Tibial artery (tissue), 4 donors: ENCODE data around the gene POM121L2.

ENCODE experiments used
- DNase-seq, 2 donors: peaks; one replicate each; pipeline ENCODE4 v3.0.0-alpha.2; 2019
- H3K27ac ChIP-seq, 2 donors: fragments of 200-600 bp; sonication (generic) in 1 of 2; 1 replicate in 1 of 2; 2 replicates in 1 of 2; pipeline ENCODE4 v1.5.1; 2018 to 2019; ENCODE audit warnings: mild to moderate bottlenecking in 1 of 2
- H3K27me3 ChIP-seq, 2 donors: fragments of 200-600 bp; sonication (generic) in 1 of 2; one replicate each; pipeline versions ENCODE4 v1.5.1 to v1.6.0; 2016 to 2019
- H3K36me3 ChIP-seq, 3 donors: fragments of 200-600 bp; sonication (generic) in 2 of 3; one replicate each; pipeline ENCODE4 v1.5.1; 2016 to 2019; ENCODE audit warnings: mild to moderate bottlenecking in 2 of 3
- H3K4me1 ChIP-seq, 4 donors: fragments of 200-600 bp; sonication (generic) in 2 of 4; 1 replicate in 3 of 4; 2 replicates in 1 of 4; pipeline ENCODE4 v1.5.1; 2016 to 2019
- H3K4me3 ChIP-seq, 2 donors: fragments of 200-600 bp; sonication (generic) in 1 of 2; 1 replicate in 1 of 2; 2 replicates in 1 of 2; pipeline ENCODE4 v1.5.1; 2018 to 2019; ENCODE audit warnings: mild to moderate bottlenecking in 2 of 2
- H3K9me3 ChIP-seq, 3 donors: fragments of 200-600 bp; sonication (generic) in 1 of 3; one replicate each; pipeline ENCODE4 v1.5.1; 2016 to 2019
- intact Hi-C: fragments of 100-400 bp; cut with DNase I; formaldehyde crosslinking; loops from one replicate; pipeline ENCODE4 v1.15.0; 2023; ENCODE audit warnings: low total_unique reads
- TF ChIP-seq, protein P1 (sequence below), 2 experiments: fragments of 200-600 bp in 1 of 2; fragments of 450-650 bp in 1 of 2; IDR thresholded peaks; one replicate each; pipeline ENCODE4 v1.5.1; 2017 to 2019; ENCODE audit warnings: antibody characterized with exemption in 2 of 2, mild to moderate bottlenecking in 1 of 2, moderate library complexity in 1 of 2

Gene POM121L2

DNA sequence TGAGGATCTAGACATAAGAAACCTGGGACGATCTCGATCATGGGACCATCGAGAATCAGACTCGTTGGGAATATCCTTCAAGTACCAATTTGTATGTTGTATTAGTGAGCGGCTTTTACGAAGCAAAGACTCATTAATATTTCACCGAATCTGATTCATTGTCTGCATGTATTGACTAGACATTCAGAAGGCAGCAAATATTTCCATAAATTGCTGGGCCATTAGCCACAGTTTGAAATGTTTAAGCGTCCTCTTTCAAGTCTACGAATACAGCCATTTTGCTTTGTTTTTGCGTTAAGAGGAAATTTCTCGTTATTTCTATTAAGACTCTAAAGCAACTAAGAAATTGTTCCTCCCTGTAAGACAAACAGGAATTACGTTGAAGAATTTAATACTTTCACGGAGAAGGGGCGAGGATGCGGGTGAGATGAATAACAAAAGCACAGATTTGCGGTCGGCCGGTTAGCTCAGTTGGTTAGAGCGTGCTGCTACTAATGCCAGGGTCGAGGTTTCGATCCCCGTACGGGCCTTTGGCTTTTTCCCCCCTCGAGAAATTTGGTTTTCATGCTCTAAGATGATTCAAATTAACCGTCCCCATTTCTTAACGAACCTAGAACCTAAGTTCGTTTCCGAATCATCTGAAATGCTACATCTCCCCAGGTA, 18.5 kb downstream of the POM121L2 start:
- peaks cover 0 to 89% of the 10 kb centered on the region in 2 donors for H3K27me3 ChIP-seq
- no peaks in the 10 kb centered on the region for H3K4me1 ChIP-seq
- peaks cover 0 to 14% (median 11%) of the 10 kb centered on the region in 3 donors for H3K9me3 ChIP-seq
- no peak overlapping the region for H3K27ac ChIP-seq
- TF ChIP-seq, protein P1, sequence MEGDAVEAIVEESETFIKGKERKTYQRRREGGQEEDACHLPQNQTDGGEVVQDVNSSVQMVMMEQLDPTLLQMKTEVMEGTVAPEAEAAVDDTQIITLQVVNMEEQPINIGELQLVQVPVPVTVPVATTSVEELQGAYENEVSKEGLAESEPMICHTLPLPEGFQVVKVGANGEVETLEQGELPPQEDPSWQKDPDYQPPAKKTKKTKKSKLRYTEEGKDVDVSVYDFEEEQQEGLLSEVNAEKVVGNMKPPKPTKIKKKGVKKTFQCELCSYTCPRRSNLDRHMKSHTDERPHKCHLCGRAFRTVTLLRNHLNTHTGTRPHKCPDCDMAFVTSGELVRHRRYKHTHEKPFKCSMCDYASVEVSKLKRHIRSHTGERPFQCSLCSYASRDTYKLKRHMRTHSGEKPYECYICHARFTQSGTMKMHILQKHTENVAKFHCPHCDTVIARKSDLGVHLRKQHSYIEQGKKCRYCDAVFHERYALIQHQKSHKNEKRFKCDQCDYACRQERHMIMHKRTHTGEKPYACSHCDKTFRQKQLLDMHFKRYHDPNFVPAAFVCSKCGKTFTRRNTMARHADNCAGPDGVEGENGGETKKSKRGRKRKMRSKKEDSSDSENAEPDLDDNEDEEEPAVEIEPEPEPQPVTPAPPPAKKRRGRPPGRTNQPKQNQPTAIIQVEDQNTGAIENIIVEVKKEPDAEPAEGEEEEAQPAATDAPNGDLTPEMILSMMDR (IDR thresholded peaks at IDR 0.05) = no peak
- no peak overlapping the region for H3K4me3 ChIP-seq
- intact Hi-C loops = no loop called here
- no peak for DNase-seq
- no peaks in the 10 kb centered on the region for H3K36me3 ChIP-seq

DNA sequence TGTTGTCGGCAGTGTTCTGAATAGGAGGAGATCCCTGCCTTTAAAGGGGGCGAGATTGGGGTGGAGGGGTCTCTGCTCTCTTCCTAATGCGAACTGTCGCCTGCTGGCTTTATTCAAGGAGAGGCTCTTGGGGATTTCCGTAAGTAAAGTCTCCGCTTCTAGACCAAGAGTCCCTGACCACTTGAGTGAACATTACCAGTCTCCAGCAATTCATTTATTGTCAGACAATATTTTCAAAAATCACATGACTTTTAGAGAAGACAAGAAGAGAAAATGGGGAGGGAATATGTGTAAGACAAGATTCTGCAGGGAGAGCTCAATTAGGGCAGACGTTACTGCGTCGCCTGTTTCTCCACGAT, 21.2 kb downstream of the POM121L2 start:
- no peak for DNase-seq
- H3K36me3 ChIP-seq = no peaks in the 10 kb centered on the region
- no peak overlapping the region for H3K4me3 ChIP-seq
- H3K4me1 ChIP-seq = no peaks in the 10 kb centered on the region
- intact Hi-C loops = no loop called here
- H3K27me3 ChIP-seq = peaks cover 0 to 95% of the 10 kb centered on the region in 2 donors
- TF ChIP-seq, protein P1 (IDR thresholded peaks at IDR 0.05) = no peak
- peaks cover 0 to 14% (median 11%) of the 10 kb centered on the region in 3 donors for H3K9me3 ChIP-seq
- H3K27ac ChIP-seq = no peak overlapping the region

DNA sequence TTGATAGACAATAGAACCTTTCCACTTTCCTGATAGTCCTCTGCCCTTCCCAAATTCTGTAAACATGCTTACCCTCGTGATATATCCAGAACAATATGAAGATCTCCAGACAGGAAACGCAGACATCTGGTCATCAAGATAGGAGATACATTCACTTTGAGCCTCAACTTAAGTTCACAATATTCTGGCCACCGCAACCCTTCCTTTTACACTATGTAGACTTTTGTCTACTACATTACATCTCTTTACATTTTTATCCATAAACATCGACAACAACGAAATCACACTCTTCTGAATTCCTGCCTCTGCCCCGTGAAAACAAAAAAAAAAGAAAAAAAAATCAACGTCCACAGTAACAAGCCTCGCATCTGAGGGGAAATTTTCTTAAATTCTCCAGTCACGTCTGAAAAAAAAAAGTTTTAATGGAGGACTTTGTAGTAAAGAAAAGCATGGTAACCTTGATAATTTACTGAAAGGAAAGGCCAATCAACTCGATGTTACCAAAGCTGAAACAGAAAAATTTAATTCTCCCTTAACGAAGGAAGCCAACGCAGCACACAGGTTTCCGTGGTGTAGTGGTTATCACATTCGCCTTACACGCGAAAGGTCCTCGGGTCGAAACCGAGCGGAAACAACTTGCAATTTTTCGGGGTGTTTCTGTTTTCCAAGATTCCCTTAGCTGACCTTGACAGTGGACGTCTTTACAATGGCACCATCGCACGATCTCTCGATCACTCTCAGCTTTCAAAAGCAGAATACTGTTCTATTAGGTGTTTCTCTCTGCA, 21.8 kb downstream of the POM121L2 start:
- H3K27ac ChIP-seq = no peak overlapping the region
- intact Hi-C loops = no loop called here
- no peaks in the 10 kb centered on the region for H3K4me1 ChIP-seq
- TF ChIP-seq, protein P1 (IDR thresholded peaks at IDR 0.05) = no peak
- no peaks in the 10 kb centered on the region for H3K36me3 ChIP-seq
- H3K9me3 ChIP-seq = peaks cover 0 to 14% (median 11%) of the 10 kb centered on the region in 3 donors
- peaks cover 0 to 94% of the 10 kb centered on the region in 2 donors for H3K27me3 ChIP-seq
- no peak for DNase-seq
- H3K4me3 ChIP-seq = no peak overlapping the region

DNA sequence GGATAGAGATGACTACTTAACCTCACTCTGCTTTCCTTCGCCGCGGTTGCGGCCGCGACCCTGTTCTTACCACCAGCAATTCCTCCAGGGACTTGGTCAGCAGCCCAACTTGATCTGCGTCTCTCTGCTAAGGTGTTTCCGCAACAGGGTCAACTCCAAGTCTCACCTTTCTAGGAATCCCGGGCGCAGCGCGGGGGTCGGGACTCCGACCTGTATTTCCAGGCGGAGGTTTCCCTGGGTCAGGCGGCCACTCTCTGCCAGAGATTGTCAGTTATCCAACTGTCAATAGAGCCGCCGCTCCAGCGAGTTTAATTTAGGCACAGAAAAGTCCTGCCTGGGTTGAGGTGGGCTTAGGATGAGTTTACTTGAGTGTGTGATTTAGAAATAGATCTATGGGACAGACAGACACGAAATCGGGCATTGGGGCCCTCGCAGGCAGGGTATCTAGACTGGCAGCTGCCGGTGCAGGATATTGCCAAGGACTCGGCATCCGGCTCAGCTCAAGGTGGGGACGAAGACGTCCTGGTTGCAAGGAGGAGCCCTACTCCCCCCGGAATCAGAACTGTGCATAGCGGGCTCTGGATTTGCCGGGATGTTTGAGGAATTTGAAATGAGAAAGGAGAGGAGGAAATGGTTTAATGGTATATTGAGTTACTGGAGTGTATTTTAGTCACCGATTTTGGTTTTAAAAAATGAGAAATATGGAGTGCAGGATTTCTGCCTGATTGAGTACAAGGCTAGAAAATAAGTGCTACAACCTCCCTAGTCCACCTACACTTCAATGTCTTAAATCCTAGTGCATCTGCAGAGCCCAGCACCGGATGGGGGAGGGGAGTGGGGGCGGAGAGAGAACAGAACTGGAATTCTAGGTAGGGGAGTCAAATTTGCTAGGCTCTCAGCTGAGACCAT, 23.7 kb downstream of the POM121L2 start:
- Histone ChIP-seq H3K27me3 (peaks cover 0 to 94% of the 10 kb centered on the region in 2 donors), H3K27ac (no peak overlapping the region), H3K36me3 (no peaks in the 10 kb centered on the region), H3K4me3 (no peak overlapping the region), H3K9me3 (peaks cover 0 to 17% (median 15%) of the 10 kb centered on the region in 3 donors), H3K4me1 (no peaks in the 10 kb centered on the region)
- intact Hi-C loops = no loop called here
- DNase-seq = no peak
- TF ChIP-seq, protein P1 (IDR thresholded peaks at IDR 0.05) = no peak

DNA sequence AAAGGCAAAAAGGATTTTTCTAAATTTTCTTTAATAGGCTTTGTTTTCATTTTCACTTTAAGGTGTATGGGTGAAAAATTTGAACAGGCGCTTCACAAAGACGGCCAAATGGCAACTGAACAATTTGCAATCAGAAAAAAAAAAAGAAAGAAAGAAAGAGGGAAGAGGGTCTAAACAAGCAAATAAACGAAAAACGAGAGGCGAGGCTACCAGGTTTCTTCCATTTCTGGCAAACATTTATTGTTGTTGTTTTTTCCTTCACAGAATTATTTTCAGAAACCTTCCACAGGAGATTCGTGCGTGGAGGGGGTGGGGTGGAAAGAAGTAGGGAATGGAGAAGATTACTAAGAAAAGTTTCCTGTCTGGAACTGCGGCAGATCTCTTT, 24.3 kb downstream of the POM121L2 start:
- TF ChIP-seq, protein P1 (IDR thresholded peaks at IDR 0.05) = no peak
- intact Hi-C loops = no loop called here
- no peaks in the 10 kb centered on the region for H3K4me1 ChIP-seq
- H3K27ac ChIP-seq = no peak overlapping the region
- peaks cover 3 to 94% of the 10 kb centered on the region in 2 donors for H3K27me3 ChIP-seq
- no peak for DNase-seq
- peaks cover 0 to 15% (median 14%) of the 10 kb centered on the region in 3 donors for H3K9me3 ChIP-seq
- no peak overlapping the region for H3K4me3 ChIP-seq
- H3K36me3 ChIP-seq = no peaks in the 10 kb centered on the region
